Activated naive CD4-positive, alpha-beta T cell treated with anti-CD3 and anti-CD28 coated beads for 36 hours (primary cell): ENCODE results near the gene LAMTOR1. TPM values are rescaled to one million over a fixed set of nuclear protein-coding genes. Genes with fewer than 3 reads are reported as not detected.

Experiments
- CTCF ChIA-PET: fragments of 350-600 bp; sonication (Branson Sonifier 250); formaldehyde crosslinking; loops from one replicate; lab custom pipeline; 2021; ENCODE audit warnings: antibody characterized with exemption; lab: Charles Lee
- DNase-seq: peaks from one replicate; pipeline ENCODE4 v3.0.0-alpha.2; 2020
- H3K27ac Mint-ChIP-seq: one replicate; pipeline ENCODE4 v1.8.0; 2021; ENCODE audit warnings: mild to moderate bottlenecking, mixed read lengths
- H3K27me3 Mint-ChIP-seq: one replicate; pipeline ENCODE4 v1.8.0; 2021; ENCODE audit warnings: low read depth, mixed read lengths
- H3K36me3 Mint-ChIP-seq: one replicate; pipeline ENCODE4 v1.8.0; 2021; ENCODE audit warnings: low read depth, mixed read lengths
- H3K4me1 Mint-ChIP-seq: one replicate; pipeline ENCODE4 v1.8.0; 2021; ENCODE audit warnings: low read depth, mixed read lengths
- H3K4me3 Mint-ChIP-seq: one replicate; pipeline ENCODE4 v1.8.0; 2021; ENCODE audit warnings: mild to moderate bottlenecking, moderate library complexity, mixed read lengths
- H3K9me3 Mint-ChIP-seq: one replicate; pipeline ENCODE4 v1.8.0; 2021; ENCODE audit warnings: mixed read lengths
- intact Hi-C: fragments of 100-400 bp; cut with micrococcal nuclease; formaldehyde crosslinking; loops from one replicate; pipeline ENCODE4 v1.15.1; 2023
- total RNA-seq, 2 experiments: library from RNA; stranded (reverse); gene quantifications; one replicate each; pipeline ENCODE4 v1.2.3, GENCODE V29; 2021

Gene LAMTOR1
- total RNA-seq, 2 experiments from 2014 or later, result 39.1 to 41.8 TPM

- Mint-ChIP-seq H3K36me3 (peaks cover 2% of the 10 kb centered on the region), H3K4me3 (no peak overlapping the region), H3K9me3 (no peaks in the 10 kb centered on the region), H3K4me1 (peaks cover 14% of the 10 kb centered on the region), H3K27me3 (no peaks in the 10 kb centered on the region), H3K27ac (no peak overlapping the region)
- DNase-seq, result peak; percentile 83
- intact Hi-C loops, result loop anchor here (1.0 to 2.0 kb wide), 2 partner anchors 66 to 180 kb away; no protein-coding TSS in a partner anchor
- CTCF ChIA-PET, result interaction anchor here (0.5 to 7.2 kb wide), 25 partner anchors 10 to 339 kb away, joined by 3 to 162 read pairs (median 5); partner anchors contain the start of gene LAMTOR1
These were observed 11.8 kb downstream of the LAMTOR1 start for GRCh38 chr11:72091292-72091691.

- Mint-ChIP-seq H3K4me3 (no peak overlapping the region), H3K36me3 (no peaks in the 10 kb centered on the region), H3K27ac (peak overlapping the region; percentile 62), H3K27me3 (no peaks in the 10 kb centered on the region), H3K4me1 (peaks cover 14% of the 10 kb centered on the region), H3K9me3 (no peaks in the 10 kb centered on the region)
- intact Hi-C loops, result loop anchor here (10.0 kb wide), 1 partner anchor 727 kb away; the partner anchor contains the start of gene ATG16L2
- no peak for DNase-seq
- CTCF ChIA-PET, result interaction anchor here (1.1 to 5.1 kb wide), 2 partner anchors 55 to 63 kb away, joined by 3 to 36 read pairs; no protein-coding TSS in a partner anchor
These were observed 14.9 kb downstream of the LAMTOR1 start for GRCh38 chr11:72088076-72088808.

- intact Hi-C loops, result loop anchor here (10.0 kb wide), 1 partner anchor 729 kb away; the partner anchor contains the start of gene ATG16L2
These were observed 17.3 kb downstream of the LAMTOR1 start for GRCh38 chr11:72085621-72086351.

GRCh38 chr11:72084965-72085364 is 18.1 kb downstream of the LAMTOR1 start:
- DNase-seq, result no peak
- Mint-ChIP-seq H3K36me3 (no peaks in the 10 kb centered on the region), H3K4me1 (peaks cover 25% of the 10 kb centered on the region), H3K9me3 (no peaks in the 10 kb centered on the region), H3K4me3 (no peak overlapping the region), H3K27me3 (no peaks in the 10 kb centered on the region), H3K27ac (no peak overlapping the region)
- CTCF ChIA-PET, result interaction anchor here (0.7 to 5.1 kb wide), 4 partner anchors 59 to 346 kb away, joined by 3 to 36 read pairs (median 4); no protein-coding TSS in a partner anchor
- intact Hi-C loops, result loop anchor here (10.0 kb wide), 1 partner anchor 730 kb away; the partner anchor contains the start of gene ATG16L2

More at GRCh38 chr11:72085621-72086351, 17.3 kb downstream of the LAMTOR1 start:
- Mint-ChIP-seq H3K4me3 (no peak overlapping the region), H3K27ac (no peak overlapping the region), H3K27me3 (no peaks in the 10 kb centered on the region), H3K4me1 (peaks cover 22% of the 10 kb centered on the region), H3K9me3 (no peaks in the 10 kb centered on the region), H3K36me3 (no peaks in the 10 kb centered on the region)
- CTCF ChIA-PET, result interaction anchor here (1.1 to 5.1 kb wide), 5 partner anchors 10 to 345 kb away, joined by 3 to 36 read pairs (median 4); no protein-coding TSS in a partner anchor
- DNase-seq, result no peak

- H3K4me1 Mint-ChIP-seq, result peaks cover 30% of the 10 kb centered on the region
- no peak for DNase-seq
- H3K4me3 Mint-ChIP-seq, result no peak overlapping the region
- no peak overlapping the region for H3K27ac Mint-ChIP-seq
- H3K9me3 Mint-ChIP-seq, result no peaks in the 10 kb centered on the region
- intact Hi-C loops, result loop anchor here (10.0 kb wide), 1 partner anchor 731 kb away; the partner anchor contains the start of gene ATG16L2
- no peaks in the 10 kb centered on the region for H3K27me3 Mint-ChIP-seq
- CTCF ChIA-PET, result interaction anchor here (5.1 kb wide), 1 partner anchor 59 kb away, joined by 36 read pairs; no protein-coding TSS in a partner anchor
- no peaks in the 10 kb centered on the region for H3K36me3 Mint-ChIP-seq
These were observed 19.0 kb downstream of the LAMTOR1 start for GRCh38 chr11:72084076-72084475.

GRCh38 chr11:72083414-72083813 is 19.7 kb downstream of the LAMTOR1 start:
- CTCF ChIA-PET, result no interaction called here
- H3K4me3 Mint-ChIP-seq, result no peak overlapping the region
- no peaks in the 10 kb centered on the region for H3K27me3 Mint-ChIP-seq

GRCh38 chr11:72081821-72082453 is 21.2 kb downstream of the LAMTOR1 start:
- Mint-ChIP-seq H3K4me1 (peaks cover 36% of the 10 kb centered on the region), H3K27ac (peak overlapping the region; percentile 90), H3K9me3 (no peaks in the 10 kb centered on the region), H3K4me3 (peak overlapping the region; percentile 88), H3K36me3 (peaks cover 6% of the 10 kb centered on the region), H3K27me3 (no peaks in the 10 kb centered on the region)
- intact Hi-C loops, result loop anchor here (2.0 to 10.0 kb wide), 3 partner anchors 57 to 1061 kb away; partner anchors contain the start of genes ATG16L2 and FCHSD2
- no peak for DNase-seq
- CTCF ChIA-PET, result interaction anchor here (0.6 to 2.2 kb wide), 10 partner anchors 9 to 1843 kb away, joined by 3 to 22 read pairs (median 4); no protein-coding TSS in a partner anchor

More at GRCh38 chr11:72083414-72083813, 19.7 kb downstream of the LAMTOR1 start:
- peaks cover 4% of the 10 kb centered on the region for H3K36me3 Mint-ChIP-seq
- H3K9me3 Mint-ChIP-seq, result no peaks in the 10 kb centered on the region
- H3K4me1 Mint-ChIP-seq, result peaks cover 32% of the 10 kb centered on the region
- intact Hi-C loops, result loop anchor here (10.0 kb wide), 1 partner anchor 731 kb away; the partner anchor contains the start of gene ATG16L2
- H3K27ac Mint-ChIP-seq, result no peak overlapping the region
- DNase-seq, result no peak

GRCh38 chr11:72081184-72081644 is 21.9 kb downstream of the LAMTOR1 start:
- DNase-seq, result no peak

GRCh38 chr11:72080326-72081183 is 22.5 kb downstream of the LAMTOR1 start, which contains the start of the genes LRRC51 and NUMA1:
Gene LRRC51 (plus strand): TSS chr11:72080850. CDS start chr11:72089084, 8,234 bp downstream.
Gene NUMA1 (minus strand): TSS chr11:72080542. CDS start chr11:72035943, 44,599 bp downstream.
- peak; percentile 100 for DNase-seq
- Mint-ChIP-seq H3K27me3 (no peaks in the 10 kb centered on the region), H3K4me1 (peaks cover 37% of the 10 kb centered on the region), H3K27ac (peak within 1 kb of the TSS; percentile 90), H3K9me3 (no peaks in the 10 kb centered on the region), H3K36me3 (peaks cover 6% of the 10 kb centered on the region), H3K4me3 (peak within 1 kb of the TSS; percentile 88)
- CTCF ChIA-PET, result interaction anchor here (0.6 to 2.2 kb wide), 5 partner anchors 10 to 55 kb away, joined by 3 to 22 read pairs (median 4); no protein-coding TSS in a partner anchor
- intact Hi-C loops, result loop anchor here (1.0 to 10.0 kb wide), 11 partner anchors 8 to 1062 kb away; partner anchors contain the start of genes ANAPC15, ATG16L2, CLPB and FCHSD2

More at GRCh38 chr11:72081184-72081644, 21.9 kb downstream of the LAMTOR1 start:
- CTCF ChIA-PET, result interaction anchor here (1.3 to 2.2 kb wide), 6 partner anchors 10 to 58 kb away, joined by 4 to 22 read pairs (median 7); no protein-coding TSS in a partner anchor
- H3K4me3 Mint-ChIP-seq, result peak overlapping the region; percentile 88
- no peaks in the 10 kb centered on the region for H3K9me3 Mint-ChIP-seq
- H3K27me3 Mint-ChIP-seq, result no peaks in the 10 kb centered on the region
- peaks cover 6% of the 10 kb centered on the region for H3K36me3 Mint-ChIP-seq
- intact Hi-C loops, result loop anchor here (2.0 to 10.0 kb wide), 3 partner anchors 56 to 1062 kb away; partner anchors contain the start of genes ATG16L2 and FCHSD2
- peak overlapping the region; percentile 90 for H3K27ac Mint-ChIP-seq
- peaks cover 37% of the 10 kb centered on the region for H3K4me1 Mint-ChIP-seq

- peaks cover 37% of the 10 kb centered on the region for H3K4me1 Mint-ChIP-seq
- H3K27me3 Mint-ChIP-seq, result no peaks in the 10 kb centered on the region
- H3K4me3 Mint-ChIP-seq, result peak overlapping the region; percentile 88
- intact Hi-C loops, result loop anchor here (1.0 to 10.0 kb wide), 11 partner anchors 8 to 1063 kb away; partner anchors contain the start of genes ANAPC15, ATG16L2, CLPB and FCHSD2
- peak overlapping the region; percentile 90 for H3K27ac Mint-ChIP-seq
- DNase-seq, result no peak
- H3K9me3 Mint-ChIP-seq, result no peaks in the 10 kb centered on the region
- CTCF ChIA-PET, result interaction anchor here (0.6 to 1.9 kb wide), 3 partner anchors 13 to 55 kb away, joined by 3 to 10 read pairs (median 3); no protein-coding TSS in a partner anchor
- peaks cover 6% of the 10 kb centered on the region for H3K36me3 Mint-ChIP-seq
These were observed 23.2 kb downstream of the LAMTOR1 start for GRCh38 chr11:72079819-72080325.
